CD4-positive, alpha-beta T cell (primary cell): ENCODE data around the gene DEDD2. TPM values are rescaled to one million over a fixed set of nuclear protein-coding genes. Genes with fewer than 3 reads are reported as not detected.

Experiments
- ATAC-seq: fragments of 200-7000 bp; cut with Tn5 transposase; one replicate; pipeline ENCODE4 v1.10.0; 2022; ENCODE audit warnings: mild to moderate bottlenecking; ENCODE audit not compliant: poor library complexity
- CTCF ChIA-PET: fragments of 350-600 bp; sonication (Branson Sonifier 250); formaldehyde crosslinking; loops from one replicate; lab custom pipeline; 2021; ENCODE audit warnings: antibody characterized with exemption, inconsistent platforms; lab: Charles Lee
- POLR2A ChIA-PET: fragments of 350-600 bp; sonication (Branson Sonifier 250); formaldehyde crosslinking; loops from one replicate; lab custom pipeline; 2021; ENCODE audit warnings: antibody characterized with exemption, inconsistent platforms; lab: Charles Lee
- DNase-seq, 14 experiments: peaks; one replicate each; pipeline ENCODE4 v3.0.0-alpha.2; 2013 to 2020; ENCODE audit warnings: mixed read lengths in 2 of 14
- H3K27ac ChIP-seq, 2 donors: one replicate each; pipeline versions ENCODE4 v1.5.1 to v1.7.0; 2013; ENCODE audit warnings: low read length in 2 of 2, low read depth in 1 of 2, mild to moderate bottlenecking in 1 of 2
- H3K27me3 ChIP-seq, 2 experiments: 1 replicate in 1 of 2; 2 replicates in 1 of 2; pipeline versions ENCODE4 v1.6.1 to v1.7.0; 2013; ENCODE audit warnings: low read length in 2 of 2, control low read depth in 1 of 2, mild to moderate bottlenecking in 1 of 2, moderate library complexity in 1 of 2; ENCODE audit not compliant: insufficient read depth in 2 of 2, control insufficient read depth in 1 of 2
- H3K36me3 ChIP-seq: one replicate; pipeline ENCODE4 v1.6.1; 2013; ENCODE audit warnings: low read length, control low read depth; ENCODE audit not compliant: insufficient read depth
- H3K4me1 ChIP-seq: one replicate; pipeline ENCODE4 v1.6.1; 2013; ENCODE audit warnings: low read length, control low read depth; ENCODE audit not compliant: insufficient read depth
- H3K4me3 ChIP-seq: one replicate; pipeline ENCODE4 v1.5.1; 2013; ENCODE audit warnings: mild to moderate bottlenecking, low read length, moderate library complexity
- H3K9me3 ChIP-seq, 2 experiments: 1 replicate in 1 of 2; 2 replicates in 1 of 2; pipeline versions ENCODE4 v1.6.1 to v1.7.0; 2013; ENCODE audit warnings: low read length in 2 of 2, mild to moderate bottlenecking in 2 of 2, control low read depth in 1 of 2, moderate library complexity in 1 of 2; ENCODE audit not compliant: control insufficient read depth in 1 of 2, insufficient read depth in 1 of 2
- H3K27ac Mint-ChIP-seq: one replicate; pipeline ENCODE4 v1.8.0; 2020; ENCODE audit warnings: mixed read lengths
- H3K27me3 Mint-ChIP-seq: one replicate; pipeline ENCODE4 v1.8.0; 2021; ENCODE audit warnings: mixed read lengths
- H3K36me3 Mint-ChIP-seq: one replicate; pipeline ENCODE4 v1.8.0; 2021; ENCODE audit warnings: low read depth, mixed read lengths
- H3K4me1 Mint-ChIP-seq: one replicate; pipeline ENCODE4 v1.8.0; 2021; ENCODE audit warnings: low read depth, mixed read lengths
- H3K4me3 Mint-ChIP-seq: one replicate; pipeline ENCODE4 v1.8.0; 2020; ENCODE audit warnings: mild to moderate bottlenecking, mixed read lengths
- H3K9me3 Mint-ChIP-seq: one replicate; pipeline ENCODE4 v1.8.0; 2020; ENCODE audit warnings: mixed read lengths
- CTCF ChIP-seq: fragments of 200-600 bp; IDR thresholded peaks from one replicate; pipeline ENCODE4 v1.8.0; 2022; ENCODE audit warnings: antibody characterized with exemption, mild to moderate bottlenecking
- intact Hi-C, 2 experiments: fragments of 100-400 bp; cut with DNase I in 1 of 2; cut with micrococcal nuclease in 1 of 2; formaldehyde crosslinking; loops; one replicate each; pipeline versions ENCODE4 v1.15.1 to v1.9.0; 2023 to 2025; cut with DNase I, micrococcal nuclease
- total RNA-seq, 174 experiments: library from RNA in 2 of 174; stranded (reverse) in 2 of 174; gene quantifications; one replicate each; pipeline ENCODE4 v1.2.3 and lab custom pipeline; 2021 to 2026

The DEDD2 gene
- total RNA-seq, 2 experiments from 2014 or later: 96.5 to 103 TPM

GRCh38 chr19:42230571-42230970, 13.1 kb upstream of the DEDD2 start:
- no peak for TF ChIP-seq CTCF
- intact Hi-C loops: no loop called here
- ChIA-PET CTCF (no interaction called here), POLR2A (interaction anchor here (0.8 to 1.1 kb wide), 2 partner anchors 9 to 10 kb away, joined by 4 read pairs; partner anchors contain the start of gene ZNF526)
- no peaks in the 10 kb centered on the region for H3K27me3 ChIP-seq
- H3K4me3 Mint-ChIP-seq: no peak overlapping the region
- DNase-seq (no peak), ATAC-seq (no peak)
- H3K36me3 Mint-ChIP-seq: peaks cover 94% of the 10 kb centered on the region
- H3K4me1 ChIP-seq: peaks cover 16% of the 10 kb centered on the region
- H3K4me3 ChIP-seq: no peak overlapping the region
- peaks cover 85% of the 10 kb centered on the region for H3K36me3 ChIP-seq
- H3K27me3 Mint-ChIP-seq: no peaks in the 10 kb centered on the region
- H3K9me3 Mint-ChIP-seq: no peaks in the 10 kb centered on the region
- H3K27ac Mint-ChIP-seq: no peak overlapping the region
- no peak overlapping the region for H3K27ac ChIP-seq
- no peaks in the 10 kb centered on the region for H3K9me3 ChIP-seq
- H3K4me1 Mint-ChIP-seq: peaks cover 17% of the 10 kb centered on the region

GRCh38 chr19:42229855-42230351, 12.4 kb upstream of the DEDD2 start:
- CTCF ChIA-PET: interaction anchor here (2.0 kb wide), 1 partner anchor 13 kb away, joined by 7 read pairs; the partner anchor contains the start of gene GSK3A
- peaks cover 85% of the 10 kb centered on the region for H3K36me3 ChIP-seq
- no peaks in the 10 kb centered on the region for H3K9me3 ChIP-seq
- Mint-ChIP-seq H3K36me3 (peaks cover 92% of the 10 kb centered on the region), H3K4me3 (no peak overlapping the region), H3K9me3 (no peaks in the 10 kb centered on the region), H3K27ac (peak overlapping the region; percentile 36), H3K4me1 (peaks cover 17% of the 10 kb centered on the region), H3K27me3 (no peaks in the 10 kb centered on the region)
- DNase-seq: no peak
- ATAC-seq: no peak
- no peak overlapping the region for H3K4me3 ChIP-seq
- no peak for TF ChIP-seq CTCF
- no peak overlapping the region for H3K27ac ChIP-seq
- peaks cover 16% of the 10 kb centered on the region for H3K4me1 ChIP-seq
- intact Hi-C loops: no loop called here
- POLR2A ChIA-PET: interaction anchor here (0.8 to 1.1 kb wide), 3 partner anchors 9 to 12 kb away, joined by 3 to 4 read pairs (median 4); partner anchors contain the start of genes GSK3A and ZNF526
- H3K27me3 ChIP-seq: no peaks in the 10 kb centered on the region

GRCh38 chr19:42229301-42229854, 11.9 kb upstream of the DEDD2 start:
- Histone ChIP-seq H3K9me3 (no peaks in the 10 kb centered on the region), H3K27ac (no peak overlapping the region), H3K4me3 (no peak overlapping the region), H3K4me1 (peaks cover 16% of the 10 kb centered on the region), H3K27me3 (no peaks in the 10 kb centered on the region), H3K36me3 (peaks cover 85% of the 10 kb centered on the region)
- intact Hi-C loops: no loop called here
- no peak for TF ChIP-seq CTCF
- no peaks in the 10 kb centered on the region for H3K27me3 Mint-ChIP-seq
- ChIA-PET CTCF (interaction anchor here (2.0 kb wide), 1 partner anchor 13 kb away, joined by 7 read pairs; the partner anchor contains the start of gene GSK3A), POLR2A (interaction anchor here (1.1 kb wide), 2 partner anchors 11 to 13 kb away, joined by 3 to 4 read pairs; partner anchors contain the start of gene GSK3A)
- H3K4me3 Mint-ChIP-seq: no peak overlapping the region
- H3K36me3 Mint-ChIP-seq: peaks cover 92% of the 10 kb centered on the region
- peaks cover 17% of the 10 kb centered on the region for H3K4me1 Mint-ChIP-seq
- peak overlapping the region; percentile 59 for H3K27ac Mint-ChIP-seq
- no peaks in the 10 kb centered on the region for H3K9me3 Mint-ChIP-seq
- DNase-seq (no peak), ATAC-seq (no peak)
